ENCODE measurements around the gene TRIM31.

GRCh38 chr6:30077218-30077617 lies 35.7 kb downstream of the TRIM31 start:
- no peak for TF ChIP-seq CTCF (optimal IDR thresholded peaks at IDR 0.05 in 1 of 3, IDR thresholded peaks at IDR 0.05 in 1 of 3, conservative IDR thresholded peaks at IDR 0.05 in 1 of 3; ENCODE audit: extremely low read depth in 1 of 3, insufficient read depth in 2 of 3, low read length in 3 of 3)
- no peak for TF ChIP-seq EZH2 (IDR thresholded peaks at IDR 0.05; ENCODE audit: low read length)

Data from keratinocyte (primary cell).